Endothelial cell of umbilical vein (primary cell): ENCODE results near the gene SOD3.

Experiments
- CTCF ChIP-seq, 2 donors: IDR thresholded peaks; 1 replicate in 1 of 2; 2 replicates in 1 of 2; pipeline ENCODE4 v1.5.1; 2011; ENCODE audit warnings: low read length in 2 of 2, mild to moderate bottlenecking in 2 of 2, moderate library complexity in 2 of 2, control low read depth in 1 of 2, inconsistent platforms in 1 of 2, low read depth in 1 of 2; ENCODE audit not compliant: insufficient read depth in 1 of 2; ENCODE audit errors: extremely low read depth in 1 of 2
- EZH2 ChIP-seq: IDR thresholded peaks from 2 replicates; pipeline ENCODE4 v1.6.1; 2012; ENCODE audit warnings: borderline replicate concordance, low read depth, mild to moderate bottlenecking, moderate library complexity, low read length, inconsistent platforms; ENCODE audit not compliant: severe bottlenecking
- FOS ChIP-seq: IDR thresholded peaks from 2 replicates; pipeline ENCODE4 v1.6.1; 2011; ENCODE audit warnings: mild to moderate bottlenecking, low read length, moderate library complexity, borderline replicate concordance; ENCODE audit not compliant: insufficient read depth
- GATA2 ChIP-seq: IDR thresholded peaks from 2 replicates; pipeline ENCODE4 v1.7.0; 2011; ENCODE audit warnings: low read depth, mild to moderate bottlenecking, moderate library complexity, mixed read lengths, low read length; ENCODE audit not compliant: insufficient read length, insufficient read depth
- JUN ChIP-seq: IDR thresholded peaks from 2 replicates; pipeline ENCODE4 v1.6.1; 2011; ENCODE audit warnings: borderline replicate concordance, low read depth; ENCODE audit not compliant: insufficient read length, insufficient read depth
- POLR2A ChIP-seq: IDR thresholded peaks from 2 replicates; pipeline ENCODE4 v1.6.1; 2012; ENCODE audit warnings: low read depth, mild to moderate bottlenecking, control low read depth, low read length
- POLR2AphosphoS5 ChIP-seq: IDR thresholded peaks from 2 replicates; pipeline ENCODE4 v1.6.1; 2012; ENCODE audit warnings: low read depth, mild to moderate bottlenecking, control low read depth, low read length, moderate library complexity; ENCODE audit not compliant: insufficient read depth
- TF ChIP-seq, protein P1 (sequence below): IDR thresholded peaks from 2 replicates; pipeline ENCODE4 v1.6.1; 2011; ENCODE audit not compliant: insufficient read depth, insufficient read length

GRCh38 chr4:24799196-24799543, 3.8 kb downstream of the SOD3 start:
- TF ChIP-seq CTCF (IDR thresholded peaks at IDR 0.05; ENCODE audit: extremely low read depth in 1 of 2, insufficient read depth in 1 of 2, low read depth in 1 of 2, low read length in 2 of 2) (no peak), FOS (no peak), EZH2 (no peak), POLR2AphosphoS5 (no peak), POLR2A (no peak), JUN (no peak), GATA2 (no peak)
- TF ChIP-seq, protein P1, sequence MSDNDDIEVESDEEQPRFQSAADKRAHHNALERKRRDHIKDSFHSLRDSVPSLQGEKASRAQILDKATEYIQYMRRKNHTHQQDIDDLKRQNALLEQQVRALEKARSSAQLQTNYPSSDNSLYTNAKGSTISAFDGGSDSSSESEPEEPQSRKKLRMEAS: no peak
